SU-DHL-6 (cell line): ENCODE data around the gene C10orf120.

Experiments used
- H2AFZ ChIP-seq: fragments of 200-600 bp; sonication (generic); 2 replicates; pipeline ENCODE4 v1.6.1; 2014; ENCODE audit warnings: low read depth, mild to moderate bottlenecking, moderate library complexity, mixed read lengths, antibody characterized with exemption, low read length; ENCODE audit not compliant: severe bottlenecking
- H3F3A ChIP-seq: fragments of 200-600 bp; shearing (Covaris generic); 2 replicates; pipeline ENCODE4 v1.6.0; 2016; ENCODE audit warnings: antibody characterized with exemption, mild to moderate bottlenecking; ENCODE audit not compliant: insufficient read depth
- H3K27ac ChIP-seq: fragments of 200-600 bp; sonication (generic); 2 replicates; pipeline ENCODE4 v1.5.1; 2016; ENCODE audit warnings: low read depth, mild to moderate bottlenecking, low read length, moderate library complexity, mixed read lengths
- H3K27me3 ChIP-seq: fragments of 200-600 bp; sonication (generic), shearing (Covaris generic); 2 replicates; pipeline ENCODE4 v1.6.0; 2014; ENCODE audit warnings: mild to moderate bottlenecking, low read length
- H3K36me3 ChIP-seq: fragments of 200-600 bp; sonication (generic); 2 replicates; pipeline ENCODE4 v1.6.1; 2014; ENCODE audit warnings: mild to moderate bottlenecking, low read length, mixed read lengths
- H3K4me2 ChIP-seq: fragments of 300-600, 200-600 bp; shearing (Covaris generic), sonication (generic); 2 replicates; pipeline ENCODE4 v1.6.0; 2014; ENCODE audit warnings: low read length, low read depth, mild to moderate bottlenecking; ENCODE audit not compliant: poor library complexity, severe bottlenecking
- H3K4me3 ChIP-seq: fragments of 200-600 bp; sonication (generic); 2 replicates; pipeline ENCODE4 v1.5.1; 2014; ENCODE audit warnings: antibody characterized with exemption, low read length, mild to moderate bottlenecking, mixed read lengths; ENCODE audit not compliant: insufficient read depth, poor library complexity, severe bottlenecking
- H3K79me2 ChIP-seq: fragments of 200-600 bp; sonication (generic); 2 replicates; pipeline ENCODE4 v1.6.1; 2014; ENCODE audit warnings: mild to moderate bottlenecking, low read length, moderate library complexity; ENCODE audit not compliant: insufficient read depth
- H3K9ac ChIP-seq: fragments of 200-600 bp; sonication (generic); 2 replicates; pipeline ENCODE4 v1.7.0; 2014; ENCODE audit warnings: mild to moderate bottlenecking, low read length
- H3K9me2 ChIP-seq: fragments of 200-600 bp; sonication (generic); replicated peaks from 2 replicates; pipeline ENCODE4 v1.6.1; 2014; ENCODE audit warnings: low read length; ENCODE audit not compliant: insufficient read depth
- H3K9me3 ChIP-seq: fragments of 200-600 bp; sonication (generic); 2 replicates; pipeline ENCODE4 v1.6.1; 2014; ENCODE audit warnings: low read length, mixed read lengths; ENCODE audit not compliant: insufficient read depth
- H4K20me1 ChIP-seq: fragments of 200-600 bp; sonication (generic); 2 replicates; pipeline ENCODE4 v1.6.1; 2014; ENCODE audit warnings: low read depth, mild to moderate bottlenecking, antibody characterized with exemption, low read length, moderate library complexity, mixed read lengths
- EZH2phosphoT487 ChIP-seq: fragments of 200-600 bp; sonication (generic), shearing (Covaris generic); conservative IDR thresholded peaks from 2 replicates; pipeline ENCODE4 v1.6.1; 2018; ENCODE audit warnings: mild to moderate bottlenecking, antibody characterized with exemption, low read length, moderate library complexity, mixed read lengths
- TF ChIP-seq, protein P1 (sequence below): fragments of 200-600 bp; sonication (generic); IDR thresholded peaks from one replicate; pipeline ENCODE4 v1.5.1; 2017; ENCODE audit warnings: antibody characterized with exemption, mild to moderate bottlenecking, low read length, moderate library complexity; ENCODE audit not compliant: insufficient read depth, poor library complexity, severe bottlenecking

The C10orf120 gene

DNA sequence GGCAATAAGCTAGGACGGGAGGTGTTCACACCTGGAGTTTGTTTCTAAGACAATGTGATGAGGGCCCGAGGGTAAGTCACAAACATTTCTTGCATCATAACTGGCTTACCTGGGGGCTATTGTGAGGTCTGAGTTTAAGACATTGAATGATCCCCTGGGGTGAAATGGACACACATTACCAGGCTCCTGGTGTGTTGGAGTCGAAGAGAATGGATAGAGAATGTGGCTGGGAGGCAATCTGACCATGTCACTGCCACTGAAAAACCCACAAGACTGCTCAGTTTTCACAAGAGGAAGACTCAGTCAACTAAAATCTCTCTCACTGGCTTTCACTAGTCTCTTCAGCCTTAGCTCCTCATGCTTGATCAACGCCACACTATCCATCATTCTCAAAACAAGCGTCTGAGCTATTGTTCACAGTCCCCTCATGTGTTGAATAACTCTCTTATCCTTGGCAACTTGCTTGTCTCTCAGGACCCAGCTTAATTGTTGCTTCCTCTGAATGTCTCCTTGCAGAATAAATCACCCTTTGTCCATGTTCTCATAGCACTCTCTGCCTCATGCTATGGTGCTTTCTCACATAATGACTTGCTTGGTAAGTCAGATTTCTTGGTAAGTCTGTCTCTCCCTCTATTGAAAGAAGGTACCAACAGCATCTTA is at the start of gene C10orf120:
Gene C10orf120 (minus strand): TSS at position 51 of the 660 bp plus-strand sequence. CDS start 56 bp downstream, outside the sequence.
- no peaks in the 10 kb centered on the region for H3K79me2 ChIP-seq
- no peaks in the 10 kb centered on the region for H3F3A ChIP-seq
- H3K9ac ChIP-seq: no peak within 1 kb of the TSS
- no peaks in the 10 kb centered on the region for H3K9me2 ChIP-seq
- TF ChIP-seq EZH2phosphoT487: no peak
- TF ChIP-seq, protein P1, sequence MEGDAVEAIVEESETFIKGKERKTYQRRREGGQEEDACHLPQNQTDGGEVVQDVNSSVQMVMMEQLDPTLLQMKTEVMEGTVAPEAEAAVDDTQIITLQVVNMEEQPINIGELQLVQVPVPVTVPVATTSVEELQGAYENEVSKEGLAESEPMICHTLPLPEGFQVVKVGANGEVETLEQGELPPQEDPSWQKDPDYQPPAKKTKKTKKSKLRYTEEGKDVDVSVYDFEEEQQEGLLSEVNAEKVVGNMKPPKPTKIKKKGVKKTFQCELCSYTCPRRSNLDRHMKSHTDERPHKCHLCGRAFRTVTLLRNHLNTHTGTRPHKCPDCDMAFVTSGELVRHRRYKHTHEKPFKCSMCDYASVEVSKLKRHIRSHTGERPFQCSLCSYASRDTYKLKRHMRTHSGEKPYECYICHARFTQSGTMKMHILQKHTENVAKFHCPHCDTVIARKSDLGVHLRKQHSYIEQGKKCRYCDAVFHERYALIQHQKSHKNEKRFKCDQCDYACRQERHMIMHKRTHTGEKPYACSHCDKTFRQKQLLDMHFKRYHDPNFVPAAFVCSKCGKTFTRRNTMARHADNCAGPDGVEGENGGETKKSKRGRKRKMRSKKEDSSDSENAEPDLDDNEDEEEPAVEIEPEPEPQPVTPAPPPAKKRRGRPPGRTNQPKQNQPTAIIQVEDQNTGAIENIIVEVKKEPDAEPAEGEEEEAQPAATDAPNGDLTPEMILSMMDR: no peak
- H2AFZ ChIP-seq: no peak within 1 kb of the TSS
- no peaks in the 10 kb centered on the region for H3K27me3 ChIP-seq
- no peaks in the 10 kb centered on the region for H4K20me1 ChIP-seq
- H3K4me3 ChIP-seq: no peak within 1 kb of the TSS
- no peaks in the 10 kb centered on the region for H3K36me3 ChIP-seq
- no peaks in the 10 kb centered on the region for H3K9me3 ChIP-seq
- no peak within 1 kb of the TSS for H3K4me2 ChIP-seq
- no peak within 1 kb of the TSS for H3K27ac ChIP-seq

DNA sequence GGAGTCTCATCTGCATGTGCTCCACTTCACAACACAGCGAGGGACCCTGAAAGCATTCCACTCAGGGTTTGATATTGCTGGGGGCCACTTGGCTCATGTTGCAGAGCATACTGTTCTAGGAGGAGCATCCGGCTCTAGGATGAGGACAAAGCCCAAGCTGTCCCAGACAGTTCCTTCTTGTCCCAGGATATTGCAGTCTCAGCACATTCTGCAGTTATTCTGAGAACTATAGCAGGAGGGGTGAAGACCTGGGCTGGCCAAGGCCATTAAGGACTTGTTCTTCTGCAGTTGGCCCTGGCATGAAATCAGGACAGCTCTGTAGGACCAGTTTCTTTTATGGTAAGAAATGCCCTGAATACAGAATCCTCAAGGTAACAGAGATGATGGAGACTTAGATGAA is 48.9 kb upstream of the C10orf120 start:
- H3K9me2 ChIP-seq: no peaks in the 10 kb centered on the region
- no peak overlapping the region for H3K9ac ChIP-seq
- H3K79me2 ChIP-seq: no peaks in the 10 kb centered on the region
- H3K9me3 ChIP-seq: no peaks in the 10 kb centered on the region
- no peak overlapping the region for H3K27ac ChIP-seq
- no peaks in the 10 kb centered on the region for H3K36me3 ChIP-seq
- H3K4me3 ChIP-seq: no peak overlapping the region
- H4K20me1 ChIP-seq: no peaks in the 10 kb centered on the region
- TF ChIP-seq EZH2phosphoT487: no peak
- TF ChIP-seq, protein P1: no peak
- no peak overlapping the region for H2AFZ ChIP-seq
- no peaks in the 10 kb centered on the region for H3K27me3 ChIP-seq
- no peaks in the 10 kb centered on the region for H3F3A ChIP-seq
- no peak overlapping the region for H3K4me2 ChIP-seq

DNA sequence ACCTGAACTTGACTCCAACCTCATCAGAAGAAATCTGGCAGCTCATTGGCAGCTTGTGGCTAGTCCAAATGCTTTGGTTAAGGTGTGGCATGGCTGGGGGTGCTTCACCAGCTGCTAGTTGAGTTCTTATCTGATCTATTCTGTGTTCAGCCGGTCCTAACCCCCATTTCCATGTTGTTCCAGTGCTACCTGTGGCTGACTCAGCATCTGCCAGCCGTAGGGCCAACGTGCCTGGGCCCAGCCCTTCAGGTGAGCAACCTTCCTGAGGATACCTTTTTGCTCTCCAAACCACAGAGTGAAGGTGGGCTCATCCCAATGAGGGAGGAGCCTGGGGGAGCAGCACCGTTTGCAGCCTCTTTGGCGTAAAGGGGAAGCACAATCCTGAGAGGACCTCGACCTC is 46.8 kb upstream of the C10orf120 start:
- Histone ChIP-seq H3K27me3 (no peaks in the 10 kb centered on the region), H3K9me3 (no peaks in the 10 kb centered on the region), H3K9ac (no peak overlapping the region), H3F3A (no peaks in the 10 kb centered on the region), H3K79me2 (no peaks in the 10 kb centered on the region), H4K20me1 (no peaks in the 10 kb centered on the region), H3K4me3 (no peak overlapping the region), H2AFZ (no peak overlapping the region), H3K36me3 (no peaks in the 10 kb centered on the region), H3K27ac (no peak overlapping the region), H3K9me2 (no peaks in the 10 kb centered on the region), H3K4me2 (no peak overlapping the region)
- TF ChIP-seq EZH2phosphoT487: no peak
- TF ChIP-seq, protein P1: no peak
